Measurements from ENCODE around the gene ALKBH3.

Gene ALKBH3

GRCh38 chr11:43880640-43881159 lies at the start of gene ALKBH3:
ALKBH3 (plus strand) TSS chr11:43880831; CDS start chr11:43882653, 1,822 bp downstream.
- peak; percentile 62 for DNase-seq (ENCODE audit: low read depth)

DNA sequence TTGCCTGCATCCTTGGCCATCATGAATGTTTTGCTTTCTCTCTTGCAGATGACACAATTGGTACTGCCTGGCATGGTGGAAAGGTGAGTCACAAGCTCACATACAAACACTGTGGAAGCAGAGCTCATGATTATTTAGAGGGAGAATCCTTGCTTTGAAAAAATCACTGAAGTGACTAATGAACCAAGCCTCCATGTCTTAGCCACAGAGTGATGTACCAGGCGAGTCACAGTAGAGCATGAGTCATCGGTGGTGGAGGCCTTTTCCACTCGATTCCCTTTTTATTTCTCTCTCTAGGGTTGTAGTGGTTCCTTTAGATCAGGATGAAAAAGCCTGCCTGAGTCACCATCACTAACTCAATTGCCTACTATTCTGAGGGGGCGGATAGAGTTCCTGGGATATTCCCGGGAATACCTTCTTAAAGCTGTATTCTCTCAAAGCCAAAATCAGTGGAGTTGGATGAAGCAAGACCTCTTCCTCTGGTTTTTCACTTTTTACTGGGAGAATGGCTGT lies 49.6 kb upstream of the ALKBH3 start:
- peak; percentile 99 for DNase-seq (ENCODE audit: low read depth)

DNA sequence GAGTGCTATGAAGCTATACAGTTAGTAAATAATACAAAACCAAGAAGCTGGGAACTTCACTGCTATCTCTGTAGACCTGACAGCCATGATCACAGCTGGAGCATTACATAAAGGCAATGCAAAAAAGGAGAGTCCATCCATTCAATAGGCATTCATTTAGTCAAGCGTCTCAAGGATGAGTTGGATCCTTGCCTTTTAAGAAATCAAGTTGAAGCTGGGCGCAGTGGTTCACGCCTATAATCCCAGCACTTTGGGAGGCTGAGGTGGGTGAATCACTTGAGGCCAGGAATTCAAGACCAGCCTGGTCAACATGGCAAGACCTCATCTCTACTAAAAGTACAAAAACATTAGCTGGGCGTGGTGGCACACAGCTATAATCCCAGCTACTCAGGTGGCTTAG lies 48.1 kb upstream of the ALKBH3 start:
- DNase-seq (ENCODE audit: low read depth): no peak

- DNase-seq (ENCODE audit: low read depth): no peak
Measured at GRCh38 chr11:43833657-43834073, 47.0 kb upstream of the ALKBH3 start.

- DNase-seq (ENCODE audit: low read depth): no peak
Measured at GRCh38 chr11:43834286-43834685, 46.3 kb upstream of the ALKBH3 start.

- no peak for DNase-seq (ENCODE audit: low read depth)
Measured at GRCh38 chr11:43835104-43835503, 45.5 kb upstream of the ALKBH3 start.

- no peak for DNase-seq (ENCODE audit: low read depth)
Measured at GRCh38 chr11:43837879-43838278, 42.8 kb upstream of the ALKBH3 start.

DNA sequence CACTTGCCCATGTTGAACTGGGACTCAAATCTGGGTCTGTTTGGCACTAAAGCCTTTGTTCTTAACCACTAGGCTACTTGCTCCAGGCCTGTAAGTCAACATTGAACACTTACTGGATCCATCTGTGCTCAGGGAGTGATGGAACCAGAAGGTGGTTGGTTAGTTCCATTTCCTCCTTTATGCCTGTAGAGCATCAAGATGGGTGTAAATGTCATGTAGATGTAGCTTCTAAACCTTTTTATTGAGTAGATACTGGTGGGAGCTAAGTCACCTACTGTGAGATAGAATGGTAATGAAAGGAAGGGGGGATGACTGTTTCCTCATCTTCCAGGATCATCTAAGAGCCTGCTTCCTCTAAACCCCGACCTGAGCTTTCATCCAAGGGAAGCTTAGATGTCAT lies 38.6 kb upstream of the ALKBH3 start:
- no peak for DNase-seq (ENCODE audit: low read depth)

DNA sequence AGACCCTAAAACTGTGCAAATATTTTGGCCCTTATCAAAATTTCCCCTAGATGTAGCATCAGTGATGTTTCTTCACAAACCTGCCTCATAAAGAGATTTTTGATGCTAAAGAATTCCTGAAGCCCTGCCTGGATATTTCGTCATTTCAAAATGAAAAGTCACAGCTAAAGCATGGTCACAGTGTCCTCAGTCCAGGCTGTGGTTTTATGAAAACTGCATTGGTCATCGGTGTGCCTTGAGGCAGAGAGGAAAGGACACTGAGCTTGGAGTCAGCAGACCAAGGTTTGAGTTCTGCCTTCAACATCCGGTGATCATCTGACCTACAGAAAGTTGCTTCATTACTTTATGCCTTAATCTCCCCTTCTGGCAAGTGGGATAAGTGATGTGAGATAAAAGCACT lies 34.8 kb upstream of the ALKBH3 start:
- DNase-seq (ENCODE audit: low read depth): no peak

DNA sequence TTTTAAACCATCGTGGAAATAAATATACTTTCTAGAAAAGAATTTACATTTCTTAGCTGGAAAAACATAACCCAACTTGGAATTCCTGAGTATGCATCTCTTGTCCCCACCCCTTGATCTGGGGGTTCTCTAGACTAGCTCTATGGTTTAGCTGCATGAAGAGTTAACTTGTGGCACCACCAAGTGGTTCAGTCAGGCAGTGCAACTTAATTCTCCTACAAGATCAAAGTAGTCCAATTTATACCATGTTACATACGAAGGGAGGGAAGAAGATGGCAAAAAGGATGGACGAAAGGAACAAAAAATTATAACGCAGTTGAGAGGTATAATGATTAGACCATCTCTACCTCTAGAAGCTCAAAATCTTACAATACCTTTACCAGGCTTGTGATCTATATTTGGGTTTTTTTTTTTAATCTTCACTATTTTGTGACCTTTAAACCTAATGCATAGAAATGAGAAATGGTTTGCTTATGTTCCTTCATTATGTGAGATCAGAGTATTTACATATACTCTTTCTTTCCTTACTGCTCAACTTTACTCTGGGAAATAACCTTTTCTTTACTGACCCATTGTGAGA lies 28.5 kb upstream of the ALKBH3 start:
- DNase-seq (ENCODE audit: low read depth): peak; percentile 54

- no peak for DNase-seq (ENCODE audit: low read depth)
Measured at GRCh38 chr11:43853781-43854180, 26.9 kb upstream of the ALKBH3 start.

- no peak for DNase-seq (ENCODE audit: low read depth)
Measured at GRCh38 chr11:43856993-43857392, 23.6 kb upstream of the ALKBH3 start.

- no peak for DNase-seq (ENCODE audit: low read depth)
Measured at GRCh38 chr11:43861141-43861540, 19.5 kb upstream of the ALKBH3 start.

- DNase-seq (ENCODE audit: low read depth): no peak
Measured at GRCh38 chr11:43866520-43866919, 14.1 kb upstream of the ALKBH3 start.

DNA sequence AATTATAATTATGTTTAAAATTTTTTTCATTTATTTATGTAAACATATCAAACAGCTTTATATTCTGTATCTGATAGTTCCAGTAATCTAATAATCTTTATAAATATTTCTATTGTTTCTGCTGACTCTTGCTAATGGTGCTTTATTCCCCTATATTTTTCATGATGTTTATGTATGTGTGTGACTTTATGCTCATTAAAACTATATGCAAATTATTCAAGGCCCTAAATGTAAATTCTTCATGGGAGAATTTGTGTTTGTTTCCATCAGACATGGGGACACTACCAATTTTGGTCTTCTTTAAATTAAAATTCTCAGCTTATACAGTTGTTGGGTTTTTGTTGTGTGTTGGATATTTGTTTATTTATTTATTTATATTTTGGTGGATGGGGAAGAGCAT lies 13.7 kb upstream of the ALKBH3 start:
- DNase-seq (ENCODE audit: low read depth): no peak

DNA sequence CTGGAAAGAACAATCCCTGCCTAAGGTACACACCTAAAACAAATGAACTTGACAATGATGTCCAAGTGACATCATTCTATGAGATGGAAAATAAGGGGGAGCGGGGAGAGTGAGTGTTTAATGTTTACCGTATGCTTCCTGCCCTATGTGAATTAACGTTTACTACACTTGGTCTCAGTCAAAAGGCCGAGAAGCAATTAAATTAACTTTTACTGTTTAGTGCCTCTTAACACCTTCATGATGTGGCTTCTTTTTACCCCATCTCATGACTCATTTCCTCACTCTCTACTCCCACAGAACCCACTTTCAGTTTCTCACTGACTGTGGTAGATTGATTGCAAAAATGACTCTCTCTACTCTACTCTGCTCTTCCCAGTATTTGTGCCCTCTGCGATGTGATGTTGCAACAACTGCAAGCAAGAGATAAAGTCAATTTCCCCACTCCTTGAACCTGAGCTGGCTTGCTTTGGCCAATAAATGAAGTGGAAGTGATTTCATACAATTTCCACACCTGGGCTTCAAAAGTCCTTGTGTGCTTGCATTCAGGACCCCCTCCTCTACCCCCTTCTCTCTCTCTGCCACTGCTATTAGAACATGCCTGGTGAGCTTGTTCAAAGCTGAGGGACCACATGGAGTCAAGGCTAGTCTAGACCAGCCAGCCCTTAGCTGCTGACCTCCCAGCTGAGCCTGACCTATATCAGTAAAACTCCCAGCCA lies 11.6 kb upstream of the ALKBH3 start:
- DNase-seq (ENCODE audit: low read depth): peak; percentile 49

- DNase-seq (ENCODE audit: low read depth): no peak
Measured at GRCh38 chr11:43871051-43871450, 9.6 kb upstream of the ALKBH3 start.

GRCh38 chr11:43872995-43873394 lies 7.6 kb upstream of the ALKBH3 start:
- no peak for DNase-seq (ENCODE audit: low read depth)

- DNase-seq (ENCODE audit: low read depth): no peak
Measured at GRCh38 chr11:43874078-43874477, 6.6 kb upstream of the ALKBH3 start.

- no peak for DNase-seq (ENCODE audit: low read depth)
Measured at GRCh38 chr11:43874738-43875137, 5.9 kb upstream of the ALKBH3 start.

DNA sequence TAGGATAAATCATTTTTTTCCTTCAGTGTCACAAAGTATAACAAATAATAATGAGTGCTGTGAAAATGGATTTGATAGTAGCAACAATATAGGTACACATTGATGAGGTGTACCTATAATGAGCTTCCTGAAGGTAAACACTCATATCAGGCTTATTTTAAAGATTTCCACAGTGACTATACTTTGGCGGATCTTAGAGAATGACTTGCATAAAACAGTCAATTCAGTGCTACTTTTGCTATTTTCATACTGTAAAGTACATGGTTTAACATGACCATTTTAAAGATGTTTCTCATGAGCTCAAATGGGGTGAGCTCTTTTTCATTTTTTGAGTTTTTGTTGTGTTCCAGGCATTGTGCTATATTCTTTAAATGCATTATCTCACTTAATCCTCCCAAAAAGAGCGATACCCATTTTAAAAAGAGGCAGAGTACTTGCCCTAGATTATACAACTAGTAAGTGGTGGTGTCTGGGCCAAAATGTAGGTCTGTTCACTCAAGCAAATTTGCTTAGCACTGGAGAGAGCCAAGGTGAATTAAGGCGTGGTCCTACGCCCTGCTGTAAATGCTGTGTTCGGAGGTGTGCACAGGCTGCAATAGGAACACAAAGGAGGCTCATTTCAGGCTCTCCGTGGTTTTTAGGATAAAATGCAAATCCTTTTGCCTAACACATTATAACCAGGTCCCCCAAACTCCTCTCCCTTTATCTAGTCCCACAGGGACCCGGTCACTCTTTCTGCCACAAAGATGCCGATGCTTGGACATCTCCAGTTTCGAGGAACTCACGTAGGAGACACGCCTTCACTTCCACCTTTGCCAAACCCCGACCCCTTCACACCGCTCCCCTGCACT lies 617 bp upstream of the ALKBH3 start:
- peak; percentile 14 for DNase-seq (ENCODE audit: low read depth)

DNA sequence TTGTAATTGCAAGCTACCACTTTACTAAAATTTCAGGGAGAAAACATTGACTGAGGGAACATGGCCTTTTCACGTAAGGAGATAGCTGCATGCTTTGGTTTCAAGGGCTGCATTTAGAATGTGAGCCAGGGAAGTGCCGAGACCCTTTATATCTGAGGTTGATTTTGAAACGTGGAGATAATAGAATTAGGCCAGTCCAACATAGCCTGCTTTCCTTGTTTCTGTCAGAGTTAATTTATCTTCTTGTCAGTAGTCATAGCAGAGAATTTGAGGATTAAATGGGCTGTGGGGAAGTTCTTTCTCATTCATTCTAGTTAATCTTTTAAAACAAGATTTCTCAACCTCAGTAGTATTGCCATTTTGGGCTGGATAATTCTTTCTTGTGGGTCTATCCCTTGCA lies 12.2 kb downstream of the ALKBH3 start:
- DNase-seq (ENCODE audit: low read depth): no peak

DNA sequence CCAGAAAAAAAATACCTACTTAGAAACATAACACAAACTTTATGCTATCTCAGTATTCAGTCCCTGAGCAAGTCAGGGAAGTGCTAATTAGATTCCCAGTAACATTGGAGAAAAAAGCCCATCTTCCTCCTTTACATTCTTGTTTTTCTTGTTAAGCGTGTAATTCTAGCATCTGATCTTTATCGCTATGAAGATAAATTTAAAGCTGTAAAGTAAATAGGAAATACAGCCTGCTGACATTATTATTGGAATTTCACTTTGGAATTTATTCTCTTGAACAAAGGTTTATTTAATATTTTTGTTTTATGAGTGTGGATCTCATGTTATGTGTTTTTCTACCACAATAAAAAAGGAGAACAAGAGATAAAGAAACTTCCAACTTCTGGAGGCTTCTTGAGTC lies 13.9 kb downstream of the ALKBH3 start:
- DNase-seq (ENCODE audit: low read depth): no peak

Measured in HS-5 (cell line).